Panc1 (cell line): Measurements from ENCODE around the gene MAD1L1. TPM values are rescaled to one million over a fixed set of nuclear protein-coding genes. Genes with fewer than 3 reads are reported as not detected.

Source experiments
- ATAC-seq: fragments of 200-7000 bp; cut with Tn5 transposase; 2 replicates; pipeline ENCODE4 v1.9.1; 2020; ENCODE audit warnings: mild to moderate bottlenecking, moderate library complexity
- BruUV-seq: library from RNA; stranded (reverse); fragments of 400-500 nt; replicated peaks from 2 replicates; lab custom pipeline; 2021; lab: Mats Ljungman, UMichigan
- CTCF ChIA-PET: fragments of 300-600 bp; sonication (Branson Sonifier 250); formaldehyde crosslinking; loops from one replicate; lab custom pipeline; 2022; ENCODE audit warnings: antibody characterized with exemption; lab: Charles Lee
- POLR2A ChIA-PET: fragments of 300-600 bp; sonication (Branson Sonifier 250); formaldehyde crosslinking; loops from one replicate; lab custom pipeline; 2022; ENCODE audit warnings: antibody characterized with exemption; lab: Charles Lee
- DNase-seq: peaks from one replicate; pipeline ENCODE4 v3.0.0-alpha.2; 2010; ENCODE audit warnings: low read depth, low spot score
- H3K27ac ChIP-seq: 2 replicates; pipeline ENCODE4 v1.5.1; 2011; ENCODE audit warnings: mild to moderate bottlenecking, low read length, inconsistent platforms
- H3K27me3 ChIP-seq: fragments of 200-500 bp; sonication (Bioruptor generic); 2 replicates; pipeline ENCODE4 v1.6.0; 2014; ENCODE audit warnings: low read length, inconsistent platforms; ENCODE audit not compliant: control insufficient read depth, insufficient read depth
- H3K36me3 ChIP-seq: fragments of 200-500 bp; sonication (Bioruptor generic); 2 replicates; pipeline ENCODE4 v1.5.1; 2014; ENCODE audit warnings: inconsistent platforms, mild to moderate bottlenecking, low read length, moderate library complexity; ENCODE audit not compliant: control insufficient read depth, insufficient read depth
- H3K4me1 ChIP-seq: 2 replicates; pipeline ENCODE4 v1.5.1; 2011; ENCODE audit warnings: inconsistent platforms, mild to moderate bottlenecking, low read length, moderate library complexity; ENCODE audit not compliant: control insufficient read depth, insufficient read depth
- H3K4me3 ChIP-seq, 2 experiments: 2 replicates each; pipeline ENCODE4 v1.5.1; 2011 to 2012; ENCODE audit warnings: low read depth in 2 of 2, low read length in 2 of 2, mild to moderate bottlenecking in 2 of 2, inconsistent platforms in 1 of 2, moderate library complexity in 1 of 2
- H3K9me3 ChIP-seq: fragments of 200-500 bp; sonication (Bioruptor generic); 2 replicates; pipeline ENCODE4 v1.5.1; 2014; ENCODE audit warnings: low read depth, mild to moderate bottlenecking, inconsistent platforms, low read length, moderate library complexity; ENCODE audit not compliant: control insufficient read depth, insufficient read depth
- POLR2AphosphoS5 ChIP-seq: IDR thresholded peaks from 2 replicates; pipeline ENCODE4 v1.6.1; 2012; ENCODE audit warnings: mild to moderate bottlenecking, low read depth, low read length, moderate library complexity
- SIN3A ChIP-seq: IDR thresholded peaks from 2 replicates; pipeline ENCODE4 v1.6.1; 2012; ENCODE audit warnings: low read depth, mild to moderate bottlenecking, low read length, moderate library complexity, borderline replicate concordance; ENCODE audit not compliant: insufficient read depth
- TCF7L2 ChIP-seq: IDR thresholded peaks from 2 replicates; pipeline ENCODE4 v1.6.1; 2011; ENCODE audit warnings: mild to moderate bottlenecking, low read depth, low read length, inconsistent platforms
- in situ Hi-C: cut with HindIII; loops from 2 replicates; pipeline ENCODE4 v1.10.0; 2016; ENCODE audit warnings: low sequenced_read_pairs, low pct_unique_long_range_greater_than_20kb
- intact Hi-C: fragments of 100-400 bp; cut with micrococcal nuclease; formaldehyde crosslinking; loops from one replicate; pipeline ENCODE4 v1.10.0; 2022; ENCODE audit not compliant: unreplicated experiment
- total RNA-seq: library from RNA; stranded (reverse); gene quantifications from one replicate; pipeline ENCODE4 v1.2.1, GENCODE V29; 2021; ENCODE audit not compliant: unreplicated experiment
- TF ChIP-seq, protein P1 (sequence below), 2 experiments: IDR thresholded peaks; 2 replicates each; pipeline ENCODE4 v1.6.1; 2011 to 2012; ENCODE audit warnings: low read depth in 2 of 2, control low read depth in 1 of 2, low read length in 1 of 2, mild to moderate bottlenecking in 1 of 2, moderate library complexity in 1 of 2; ENCODE audit not compliant: insufficient read depth in 1 of 2
- TF ChIP-seq, protein P2 (sequence below): fragments of 450-650 bp; IDR thresholded peaks from 2 replicates; pipeline ENCODE4 v1.5.1; 2017; ENCODE audit warnings: mild to moderate bottlenecking

The MAD1L1 gene
- total RNA-seq, 1 experiment from 2014 or later = 70.8 TPM

DNA sequence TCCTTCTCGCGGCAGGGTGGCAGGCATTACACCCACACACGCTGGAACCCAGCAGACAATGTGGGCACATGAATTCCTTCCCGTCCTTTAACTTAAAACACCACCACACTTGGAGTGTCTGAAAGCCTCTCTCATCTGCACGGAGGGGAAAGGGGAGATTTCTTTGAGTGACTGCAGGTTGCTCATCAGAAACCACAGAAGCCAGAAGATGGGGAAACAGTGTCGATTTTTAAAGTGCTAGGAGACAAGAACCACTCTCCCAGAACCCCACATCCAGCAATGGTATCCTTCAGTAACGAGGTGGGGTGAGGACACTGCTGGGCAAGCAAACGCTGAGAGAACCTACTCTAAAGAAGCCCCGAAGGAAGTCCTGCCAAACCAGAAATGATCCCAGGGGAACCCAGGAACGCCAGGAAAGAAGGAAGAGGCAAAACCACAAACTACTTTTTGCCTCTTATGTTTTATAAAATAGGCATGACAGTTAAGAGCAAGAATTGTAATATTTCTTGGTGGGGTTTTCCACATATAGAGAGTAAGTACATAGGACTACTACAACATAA is 308.4 kb downstream of the MAD1L1 start:
- ChIA-PET POLR2A (no interaction called here), CTCF (no interaction called here)
- no peaks in the 10 kb centered on the region for H3K4me1 ChIP-seq
- H3K36me3 ChIP-seq = no peaks in the 10 kb centered on the region
- in situ Hi-C loops (no loop called here), intact Hi-C loops (no loop called here)
- H3K9me3 ChIP-seq = no peaks in the 10 kb centered on the region
- no TSS peak for BruUV-seq
- no peak for TF ChIP-seq SIN3A
- TF ChIP-seq, protein P1, sequence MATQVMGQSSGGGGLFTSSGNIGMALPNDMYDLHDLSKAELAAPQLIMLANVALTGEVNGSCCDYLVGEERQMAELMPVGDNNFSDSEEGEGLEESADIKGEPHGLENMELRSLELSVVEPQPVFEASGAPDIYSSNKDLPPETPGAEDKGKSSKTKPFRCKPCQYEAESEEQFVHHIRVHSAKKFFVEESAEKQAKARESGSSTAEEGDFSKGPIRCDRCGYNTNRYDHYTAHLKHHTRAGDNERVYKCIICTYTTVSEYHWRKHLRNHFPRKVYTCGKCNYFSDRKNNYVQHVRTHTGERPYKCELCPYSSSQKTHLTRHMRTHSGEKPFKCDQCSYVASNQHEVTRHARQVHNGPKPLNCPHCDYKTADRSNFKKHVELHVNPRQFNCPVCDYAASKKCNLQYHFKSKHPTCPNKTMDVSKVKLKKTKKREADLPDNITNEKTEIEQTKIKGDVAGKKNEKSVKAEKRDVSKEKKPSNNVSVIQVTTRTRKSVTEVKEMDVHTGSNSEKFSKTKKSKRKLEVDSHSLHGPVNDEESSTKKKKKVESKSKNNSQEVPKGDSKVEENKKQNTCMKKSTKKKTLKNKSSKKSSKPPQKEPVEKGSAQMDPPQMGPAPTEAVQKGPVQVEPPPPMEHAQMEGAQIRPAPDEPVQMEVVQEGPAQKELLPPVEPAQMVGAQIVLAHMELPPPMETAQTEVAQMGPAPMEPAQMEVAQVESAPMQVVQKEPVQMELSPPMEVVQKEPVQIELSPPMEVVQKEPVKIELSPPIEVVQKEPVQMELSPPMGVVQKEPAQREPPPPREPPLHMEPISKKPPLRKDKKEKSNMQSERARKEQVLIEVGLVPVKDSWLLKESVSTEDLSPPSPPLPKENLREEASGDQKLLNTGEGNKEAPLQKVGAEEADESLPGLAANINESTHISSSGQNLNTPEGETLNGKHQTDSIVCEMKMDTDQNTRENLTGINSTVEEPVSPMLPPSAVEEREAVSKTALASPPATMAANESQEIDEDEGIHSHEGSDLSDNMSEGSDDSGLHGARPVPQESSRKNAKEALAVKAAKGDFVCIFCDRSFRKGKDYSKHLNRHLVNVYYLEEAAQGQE (IDR thresholded peaks at IDR 0.05; ENCODE audit: insufficient read depth in 1 of 2, low read depth in 2 of 2, low read length in 1 of 2) = no peak
- DNase-seq (no peak), ATAC-seq (no peak)
- H3K27ac ChIP-seq = no peak overlapping the region
- no peak overlapping the region for H3K4me3 ChIP-seq
- H3K27me3 ChIP-seq = no peaks in the 10 kb centered on the region

DNA sequence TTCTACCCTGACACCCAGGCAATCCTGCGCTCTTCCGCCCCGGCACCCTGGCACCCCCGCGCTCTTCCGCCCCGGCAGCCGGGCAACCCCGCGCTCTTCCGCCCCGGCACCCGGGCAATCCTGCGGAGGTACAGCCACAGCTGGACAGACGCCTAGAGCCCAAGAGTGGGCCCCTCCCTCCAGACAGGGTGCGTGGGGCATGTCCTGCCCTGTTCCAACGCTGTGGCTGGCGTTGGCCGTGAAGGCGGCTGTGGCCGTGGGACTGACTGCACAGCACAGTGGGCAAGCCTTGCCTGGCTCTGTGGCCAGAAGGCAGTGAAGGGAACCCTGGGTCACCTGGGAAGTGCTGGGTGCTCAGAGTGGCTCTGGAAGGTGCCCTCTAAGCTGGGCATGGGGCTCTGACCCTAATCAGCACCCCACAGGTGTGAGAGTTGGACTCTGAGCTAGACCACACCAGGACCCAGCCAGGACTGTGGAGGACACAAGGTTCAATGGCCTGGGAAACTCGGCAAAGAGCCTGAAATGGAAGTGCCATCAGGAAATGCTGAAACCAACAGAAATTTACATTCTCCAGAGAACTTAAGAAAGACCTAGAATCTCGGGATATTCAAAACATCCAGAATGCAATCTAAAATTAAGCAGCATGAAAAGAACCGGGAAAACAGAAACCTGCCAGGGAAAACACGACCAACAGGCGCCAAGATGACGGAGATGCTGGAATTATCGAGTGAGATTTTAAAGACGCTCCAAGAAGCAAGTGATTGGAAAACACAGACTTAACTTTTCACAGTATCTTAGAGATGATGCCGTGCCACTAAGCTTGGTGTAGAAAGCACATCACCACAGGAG is 309.1 kb downstream of the MAD1L1 start:
- Histone ChIP-seq H3K9me3 (no peaks in the 10 kb centered on the region), H3K27ac (no peak overlapping the region), H3K4me3 (no peak overlapping the region), H3K4me1 (no peaks in the 10 kb centered on the region), H3K27me3 (no peaks in the 10 kb centered on the region), H3K36me3 (no peaks in the 10 kb centered on the region)
- intact Hi-C loops = no loop called here
- DNase-seq (no peak), ATAC-seq (no peak)
- TF ChIP-seq, protein P2, sequence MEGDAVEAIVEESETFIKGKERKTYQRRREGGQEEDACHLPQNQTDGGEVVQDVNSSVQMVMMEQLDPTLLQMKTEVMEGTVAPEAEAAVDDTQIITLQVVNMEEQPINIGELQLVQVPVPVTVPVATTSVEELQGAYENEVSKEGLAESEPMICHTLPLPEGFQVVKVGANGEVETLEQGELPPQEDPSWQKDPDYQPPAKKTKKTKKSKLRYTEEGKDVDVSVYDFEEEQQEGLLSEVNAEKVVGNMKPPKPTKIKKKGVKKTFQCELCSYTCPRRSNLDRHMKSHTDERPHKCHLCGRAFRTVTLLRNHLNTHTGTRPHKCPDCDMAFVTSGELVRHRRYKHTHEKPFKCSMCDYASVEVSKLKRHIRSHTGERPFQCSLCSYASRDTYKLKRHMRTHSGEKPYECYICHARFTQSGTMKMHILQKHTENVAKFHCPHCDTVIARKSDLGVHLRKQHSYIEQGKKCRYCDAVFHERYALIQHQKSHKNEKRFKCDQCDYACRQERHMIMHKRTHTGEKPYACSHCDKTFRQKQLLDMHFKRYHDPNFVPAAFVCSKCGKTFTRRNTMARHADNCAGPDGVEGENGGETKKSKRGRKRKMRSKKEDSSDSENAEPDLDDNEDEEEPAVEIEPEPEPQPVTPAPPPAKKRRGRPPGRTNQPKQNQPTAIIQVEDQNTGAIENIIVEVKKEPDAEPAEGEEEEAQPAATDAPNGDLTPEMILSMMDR = no peak
- TF ChIP-seq, protein P1 (IDR thresholded peaks at IDR 0.05; ENCODE audit: insufficient read depth in 1 of 2, low read depth in 2 of 2, low read length in 1 of 2) = no peak
- TF ChIP-seq TCF7L2 (no peak), POLR2AphosphoS5 (no peak), SIN3A (no peak)
- in situ Hi-C loops = no loop called here
- CTCF ChIA-PET = interaction anchor here (1.2 kb wide), 1 partner anchor 40 kb away, joined by 3 read pairs; no protein-coding TSS in a partner anchor
- no TSS peak for BruUV-seq
- POLR2A ChIA-PET = no interaction called here
